OCI-LY7 (cell line): ENCODE results near the gene POLR1A.

Experiments
- EZH2phosphoT487 ChIP-seq: fragments of 200-600 bp; sonication (generic); IDR thresholded peaks from 2 replicates; pipeline ENCODE4 v1.6.1; 2018; ENCODE audit warnings: low read depth, borderline replicate concordance, mild to moderate bottlenecking, mixed run types, antibody characterized with exemption, low read length, moderate library complexity, mixed read lengths
- TF ChIP-seq, protein P1 (sequence below): fragments of 200-600 bp; sonication (generic); conservative IDR thresholded peaks from 2 replicates; pipeline ENCODE4 v1.5.1; 2014; ENCODE audit warnings: mild to moderate bottlenecking, antibody characterized with exemption, low read length, moderate library complexity, mixed read lengths

DNA sequence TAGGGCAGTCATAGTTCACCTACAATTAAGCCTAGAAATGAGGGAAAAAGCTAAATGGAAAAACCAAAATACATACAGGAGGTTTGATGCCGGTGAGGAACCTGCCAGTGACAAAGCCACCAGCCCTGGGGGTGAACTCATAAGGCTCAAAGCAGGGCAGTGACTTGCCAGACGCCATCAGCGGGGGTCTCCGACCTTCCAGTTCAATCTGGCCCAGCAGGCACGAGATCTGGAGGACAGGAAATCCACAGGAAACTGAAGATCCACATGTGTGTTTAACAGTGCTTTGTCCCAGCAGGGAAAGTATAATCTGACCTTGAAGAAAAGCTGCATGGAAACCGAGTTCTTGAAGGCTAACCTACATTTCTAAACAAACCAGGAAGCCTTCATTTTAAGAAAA is 60.1 kb downstream of the POLR1A start:
- TF ChIP-seq, protein P1, sequence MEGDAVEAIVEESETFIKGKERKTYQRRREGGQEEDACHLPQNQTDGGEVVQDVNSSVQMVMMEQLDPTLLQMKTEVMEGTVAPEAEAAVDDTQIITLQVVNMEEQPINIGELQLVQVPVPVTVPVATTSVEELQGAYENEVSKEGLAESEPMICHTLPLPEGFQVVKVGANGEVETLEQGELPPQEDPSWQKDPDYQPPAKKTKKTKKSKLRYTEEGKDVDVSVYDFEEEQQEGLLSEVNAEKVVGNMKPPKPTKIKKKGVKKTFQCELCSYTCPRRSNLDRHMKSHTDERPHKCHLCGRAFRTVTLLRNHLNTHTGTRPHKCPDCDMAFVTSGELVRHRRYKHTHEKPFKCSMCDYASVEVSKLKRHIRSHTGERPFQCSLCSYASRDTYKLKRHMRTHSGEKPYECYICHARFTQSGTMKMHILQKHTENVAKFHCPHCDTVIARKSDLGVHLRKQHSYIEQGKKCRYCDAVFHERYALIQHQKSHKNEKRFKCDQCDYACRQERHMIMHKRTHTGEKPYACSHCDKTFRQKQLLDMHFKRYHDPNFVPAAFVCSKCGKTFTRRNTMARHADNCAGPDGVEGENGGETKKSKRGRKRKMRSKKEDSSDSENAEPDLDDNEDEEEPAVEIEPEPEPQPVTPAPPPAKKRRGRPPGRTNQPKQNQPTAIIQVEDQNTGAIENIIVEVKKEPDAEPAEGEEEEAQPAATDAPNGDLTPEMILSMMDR = no peak
- TF ChIP-seq EZH2phosphoT487 = no peak
